Activated T-helper 2 cell treated with anti-CD3 and anti-CD28 coated beads, Interferon-gamma antibody, Interleukin-2, Interleukin-4, amounts not matched to agents 10 μg/mL and 5 μg/mL and 100 μg/mL, durations not matched to agents 14 hours and 24 hours and 36 hours (primary cell): ENCODE data around the gene AKAP13. TPM values are rescaled to one million over a fixed set of nuclear protein-coding genes. Genes with fewer than 3 reads are reported as not detected.
"Not testable (repeated sequence)": the region's sequence is repeated elsewhere in the genome, so short reads cannot be mapped to it uniquely, and the experiment has no call there.

Source experiments
- DNase-seq: peaks from one replicate; pipeline ENCODE4 v3.0.0; 2021; ENCODE audit warnings: low spot score
- H3K27ac Mint-ChIP-seq: one replicate; pipeline ENCODE4 v1.8.0; 2021; ENCODE audit warnings: mixed read lengths
- H3K27me3 Mint-ChIP-seq: one replicate; pipeline ENCODE4 v1.8.0; 2021; ENCODE audit warnings: low read depth, mixed read lengths
- H3K36me3 Mint-ChIP-seq: one replicate; pipeline ENCODE4 v1.8.0; 2021; ENCODE audit warnings: low read depth, mixed read lengths
- H3K4me1 Mint-ChIP-seq: one replicate; pipeline ENCODE4 v1.8.0; 2021; ENCODE audit warnings: low read depth, mixed read lengths
- H3K4me3 Mint-ChIP-seq: one replicate; pipeline ENCODE4 v1.8.0; 2021; ENCODE audit warnings: low read depth, mild to moderate bottlenecking, moderate library complexity, mixed read lengths
- H3K9me3 Mint-ChIP-seq: one replicate; pipeline ENCODE4 v1.8.0; 2021; ENCODE audit warnings: mixed read lengths
- intact Hi-C: fragments of 100-400 bp; cut with micrococcal nuclease; formaldehyde crosslinking; loops from one replicate; pipeline ENCODE4 v1.15.1; 2023
- total RNA-seq: library from RNA; stranded (reverse); gene quantifications from 2 replicates; pipeline ENCODE4 v1.2.3, GENCODE V29; 2022

AKAP13 gene
- total RNA-seq, 1 donor from 2014 or later: 92.1 TPM

- H3K4me3 Mint-ChIP-seq, H3K4me1 Mint-ChIP-seq, H3K27ac Mint-ChIP-seq, DNase-seq, H3K9me3 Mint-ChIP-seq, intact Hi-C loops, H3K36me3 Mint-ChIP-seq, H3K27me3 Mint-ChIP-seq: not testable (repeated sequence)
Measured at GRCh38 chr15:85343443-85343842, 37.0 kb upstream of the AKAP13 start.

DNA sequence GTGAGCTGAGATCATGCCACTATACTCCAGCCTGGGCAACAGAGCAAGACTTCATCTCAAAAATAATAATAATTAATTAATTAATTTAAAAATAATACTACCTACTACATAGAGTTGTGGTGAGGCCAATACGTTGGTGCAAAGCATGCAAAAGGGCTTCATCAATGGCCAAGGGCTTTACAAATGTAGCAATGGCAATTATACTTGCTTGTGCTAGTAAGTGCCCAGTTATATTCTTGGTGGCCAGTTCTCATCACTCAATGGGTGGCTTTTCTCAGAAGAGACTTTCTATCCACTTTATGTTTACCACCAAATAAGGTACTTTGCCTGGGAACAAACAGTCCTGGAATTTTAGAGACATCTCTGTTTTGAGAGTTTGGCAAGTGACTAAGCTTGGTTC lies 36.2 kb upstream of the AKAP13 start:
- H3K36me3 Mint-ChIP-seq, H3K9me3 Mint-ChIP-seq, intact Hi-C loops, H3K4me3 Mint-ChIP-seq, H3K4me1 Mint-ChIP-seq, H3K27ac Mint-ChIP-seq, DNase-seq, H3K27me3 Mint-ChIP-seq: not testable (repeated sequence)

DNA sequence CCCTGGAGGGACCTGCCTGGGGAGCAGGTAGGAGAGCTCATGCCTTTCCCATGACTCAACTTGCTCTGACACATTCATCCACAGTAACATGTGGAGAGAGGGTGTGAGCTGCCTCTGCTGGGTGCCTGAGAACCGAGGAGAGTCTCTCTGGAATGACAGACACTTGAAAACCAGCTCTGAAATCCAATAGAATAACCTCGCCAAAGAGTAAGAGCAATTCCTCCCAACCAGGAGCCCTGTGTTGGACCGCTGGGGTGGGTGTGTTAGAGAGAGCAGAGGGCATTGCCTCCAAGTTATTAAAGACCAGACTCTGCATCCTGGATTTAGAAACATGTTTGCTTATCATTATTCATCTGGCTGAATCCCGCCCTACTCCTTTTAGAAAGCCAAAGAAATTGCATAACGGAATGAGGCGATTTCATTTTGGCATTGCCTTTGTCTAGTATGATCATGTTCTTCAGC lies 35.7 kb upstream of the AKAP13 start:
- H3K4me3 Mint-ChIP-seq, H3K27me3 Mint-ChIP-seq, intact Hi-C loops, H3K9me3 Mint-ChIP-seq, H3K36me3 Mint-ChIP-seq, DNase-seq, H3K4me1 Mint-ChIP-seq, H3K27ac Mint-ChIP-seq: not testable (repeated sequence)

GRCh38 chr15:85345196-85345918 lies 35.0 kb upstream of the AKAP13 start:
- intact Hi-C loops, H3K36me3 Mint-ChIP-seq, DNase-seq, H3K27me3 Mint-ChIP-seq, H3K4me1 Mint-ChIP-seq, H3K9me3 Mint-ChIP-seq, H3K27ac Mint-ChIP-seq, H3K4me3 Mint-ChIP-seq: not testable (repeated sequence)

DNA sequence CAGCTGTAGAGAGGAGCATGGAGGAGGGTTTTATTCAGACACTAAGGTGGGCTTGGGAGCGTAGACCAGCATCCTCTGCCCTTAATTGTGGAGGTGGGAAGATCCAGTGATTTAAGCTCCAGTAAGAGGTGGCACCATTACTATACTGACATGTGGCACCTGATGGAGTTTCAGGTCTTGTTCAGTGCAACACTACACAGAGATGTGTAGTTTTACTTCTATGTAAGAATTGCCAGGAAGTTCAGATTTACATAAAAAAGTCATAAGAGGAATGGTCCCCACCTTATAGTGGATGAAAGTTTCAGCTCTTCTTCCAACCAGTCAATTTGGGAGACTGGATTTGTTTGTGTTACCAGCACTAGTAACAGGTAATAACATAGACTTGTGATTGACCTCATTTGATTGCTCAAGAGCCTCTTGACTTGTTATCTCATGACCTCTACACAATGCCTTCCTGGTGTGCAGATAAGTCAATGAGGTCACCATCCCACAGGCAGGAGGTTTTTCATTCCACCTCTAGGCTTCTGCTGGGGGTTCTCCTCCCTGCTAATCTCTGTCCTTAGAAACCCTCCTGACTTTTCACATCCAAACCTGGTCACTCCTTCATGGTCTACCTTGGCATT lies 33.8 kb upstream of the AKAP13 start:
- intact Hi-C loops: not testable (repeated sequence)

DNA sequence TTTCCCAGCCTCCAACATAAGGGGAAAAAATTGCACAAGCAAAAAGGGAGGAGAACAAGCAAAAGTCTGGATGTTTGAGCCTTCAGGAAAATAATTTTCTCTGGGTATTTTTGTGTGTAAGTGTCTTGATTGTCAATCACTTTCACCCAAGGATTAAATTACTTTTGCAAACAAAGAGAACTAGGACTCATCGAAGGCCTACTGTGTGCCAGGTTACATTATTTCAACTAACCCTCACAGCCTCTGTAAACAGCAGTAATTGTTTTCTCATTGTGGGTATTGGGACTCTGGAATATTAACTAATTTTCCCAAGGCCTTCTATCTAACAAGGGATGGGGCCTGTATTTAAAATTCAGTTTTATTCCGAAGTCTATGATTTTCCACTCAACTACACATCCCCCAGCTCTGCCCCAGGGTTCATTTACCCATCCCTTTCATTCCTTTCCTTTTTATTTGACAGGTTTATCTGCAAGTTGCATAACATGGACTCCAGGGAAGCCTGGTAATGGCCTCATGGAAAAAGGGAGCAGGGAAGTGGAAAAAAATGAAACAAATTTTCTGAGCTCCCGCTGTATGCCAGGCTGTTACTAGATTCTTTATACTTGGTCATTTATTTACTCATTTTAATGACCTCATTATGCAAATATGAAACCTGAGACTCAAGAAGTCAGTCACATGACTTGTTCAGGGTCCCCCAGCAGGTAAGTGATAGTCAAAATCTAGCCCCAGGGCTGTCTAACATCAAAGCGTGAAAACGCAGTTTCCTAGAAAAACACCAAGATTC lies 32.9 kb upstream of the AKAP13 start:
- H3K9me3 Mint-ChIP-seq, DNase-seq, H3K4me1 Mint-ChIP-seq, H3K27me3 Mint-ChIP-seq, H3K36me3 Mint-ChIP-seq, intact Hi-C loops, H3K4me3 Mint-ChIP-seq, H3K27ac Mint-ChIP-seq: not testable (repeated sequence)

More for the DNA sequence above, 33.8 kb upstream of the AKAP13 start:
- H3K4me1 Mint-ChIP-seq, H3K9me3 Mint-ChIP-seq, H3K27me3 Mint-ChIP-seq, DNase-seq, H3K36me3 Mint-ChIP-seq, H3K27ac Mint-ChIP-seq, H3K4me3 Mint-ChIP-seq: not testable (repeated sequence)

DNA sequence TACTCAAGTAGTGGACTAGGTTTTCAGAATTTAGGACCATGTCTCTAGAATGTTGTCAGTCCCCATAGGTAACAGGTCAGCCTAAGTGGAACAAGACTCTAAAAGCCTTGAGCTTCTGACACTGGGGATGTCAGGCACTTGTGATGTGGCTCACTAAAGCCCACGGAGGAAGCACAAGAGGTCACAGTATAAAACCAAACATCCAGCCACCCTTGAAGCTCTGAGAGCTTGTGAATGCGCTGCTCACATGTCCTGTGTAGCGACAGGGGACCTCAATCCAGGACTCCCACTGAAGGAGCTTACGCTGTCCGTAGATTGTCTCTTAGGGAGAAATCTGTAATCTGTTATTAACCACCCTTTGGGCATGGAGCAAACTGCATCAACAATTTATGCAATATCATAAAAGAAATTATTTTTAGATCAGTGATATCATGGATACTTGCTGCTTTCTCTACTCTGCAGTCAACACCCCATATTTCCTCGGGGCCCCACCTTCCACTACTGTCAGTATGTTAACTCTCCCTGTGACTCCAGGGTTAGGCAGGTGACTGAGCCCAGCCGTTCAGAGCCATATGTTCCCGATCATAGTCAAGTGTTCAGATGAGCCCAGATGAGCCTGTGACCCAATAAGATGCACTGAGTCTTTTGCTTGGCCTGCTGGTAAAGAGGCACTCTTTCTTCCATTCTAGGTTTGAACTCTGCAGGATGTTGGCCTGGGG lies 32.2 kb upstream of the AKAP13 start:
- H3K27ac Mint-ChIP-seq, H3K4me1 Mint-ChIP-seq, H3K4me3 Mint-ChIP-seq, DNase-seq, H3K36me3 Mint-ChIP-seq, H3K27me3 Mint-ChIP-seq, H3K9me3 Mint-ChIP-seq, intact Hi-C loops: not testable (repeated sequence)

GRCh38 chr15:85349062-85349461 lies 31.3 kb upstream of the AKAP13 start:
- H3K27ac Mint-ChIP-seq, H3K9me3 Mint-ChIP-seq, H3K36me3 Mint-ChIP-seq, H3K27me3 Mint-ChIP-seq, intact Hi-C loops, H3K4me3 Mint-ChIP-seq, DNase-seq: not testable (repeated sequence)
- H3K4me1 Mint-ChIP-seq: peaks cover 11% of the 10 kb centered on the region

DNA sequence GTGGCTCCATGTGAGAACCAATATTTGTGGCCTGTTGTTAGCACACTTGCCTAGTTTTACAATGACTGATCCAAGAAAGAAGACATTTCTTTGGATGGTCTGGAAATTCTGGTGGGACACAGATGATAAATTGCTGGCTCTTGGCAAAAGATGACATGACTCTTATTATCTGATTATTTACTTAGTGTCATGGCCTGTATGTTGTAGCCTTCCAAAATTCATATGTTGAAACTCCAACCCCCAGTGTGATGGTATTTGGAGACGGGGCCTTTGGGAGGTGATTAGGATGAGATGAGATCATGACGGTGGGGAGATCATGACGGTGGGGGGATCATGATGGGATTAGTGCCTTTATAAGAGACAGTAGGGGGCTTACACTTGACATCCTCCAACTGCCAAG lies 30.0 kb upstream of the AKAP13 start:
- Mint-ChIP-seq H3K4me1 (peaks cover 11% of the 10 kb centered on the region), H3K9me3 (peaks cover 8% of the 10 kb centered on the region), H3K4me3 (no peak overlapping the region), H3K27ac (no peak overlapping the region), H3K27me3 (peaks cover 3% of the 10 kb centered on the region), H3K36me3 (peaks cover 3% of the 10 kb centered on the region)
- intact Hi-C loops: no loop called here
- no peak for DNase-seq

DNA sequence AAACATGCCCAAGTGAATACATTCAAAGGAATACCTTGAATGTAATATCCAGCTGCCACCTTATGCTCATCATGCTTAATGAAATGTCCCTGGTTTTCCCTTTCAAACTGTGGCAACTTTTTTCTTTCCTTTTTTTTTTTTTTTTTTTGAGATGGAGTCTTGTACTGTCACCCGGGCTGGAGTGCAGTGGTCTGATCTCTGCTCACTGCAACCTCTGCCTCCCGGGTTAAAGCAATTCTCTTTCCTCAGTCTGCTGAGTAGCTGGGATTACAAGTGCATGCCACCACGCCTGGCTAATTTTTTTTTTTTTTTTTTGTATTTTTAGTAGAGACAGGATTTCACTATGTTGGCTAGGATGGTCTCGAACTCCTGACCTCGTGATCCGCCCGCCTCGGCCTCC lies 28.9 kb upstream of the AKAP13 start:
- H3K4me3 Mint-ChIP-seq, H3K9me3 Mint-ChIP-seq, H3K27ac Mint-ChIP-seq, H3K4me1 Mint-ChIP-seq, H3K36me3 Mint-ChIP-seq, DNase-seq, H3K27me3 Mint-ChIP-seq, intact Hi-C loops: not testable (repeated sequence)

- intact Hi-C loops: no loop called here
- Mint-ChIP-seq H3K36me3 (peaks cover 3% of the 10 kb centered on the region), H3K27me3 (peaks cover 3% of the 10 kb centered on the region), H3K9me3 (peaks cover 8% of the 10 kb centered on the region), H3K27ac (no peak overlapping the region), H3K4me3 (no peak overlapping the region), H3K4me1 (peaks cover 8% of the 10 kb centered on the region)
- DNase-seq: no peak
Measured at GRCh38 chr15:85351965-85352364, 28.4 kb upstream of the AKAP13 start.

DNA sequence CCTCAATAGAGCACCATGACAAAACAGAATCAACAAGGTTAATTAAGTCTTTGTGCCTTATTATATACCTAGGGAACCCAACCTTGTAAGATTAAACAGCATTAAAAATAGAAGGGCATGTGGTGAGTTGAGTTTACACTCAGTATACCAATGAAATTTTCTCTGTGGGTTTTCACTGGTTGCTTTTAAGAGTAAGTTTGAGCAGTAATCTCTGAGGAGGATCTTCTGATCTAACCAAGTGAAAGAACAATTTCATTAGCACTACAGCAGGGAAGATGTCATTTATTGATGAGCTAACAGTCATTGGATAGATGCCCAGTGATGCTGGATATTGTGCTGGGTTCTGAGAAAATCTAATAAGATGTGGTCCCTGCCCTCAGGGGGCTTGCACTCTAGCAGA lies 26.9 kb upstream of the AKAP13 start:
- DNase-seq: no peak

More for the DNA sequence above, 26.9 kb upstream of the AKAP13 start:
- Mint-ChIP-seq H3K27me3 (peaks cover 3% of the 10 kb centered on the region), H3K9me3 (peaks cover 8% of the 10 kb centered on the region), H3K27ac (no peak overlapping the region), H3K4me3 (no peak overlapping the region), H3K36me3 (peaks cover 3% of the 10 kb centered on the region), H3K4me1 (peaks cover 19% of the 10 kb centered on the region)
- intact Hi-C loops: no loop called here
